Effector CD4-positive, alpha-beta T cell (primary cell): Measurements from ENCODE around the gene TCEA2.

Experiments
- DNase-seq: peaks from one replicate; pipeline ENCODE4 v3.0.0-alpha.2; 2020

TCEA2 gene

GRCh38 chr20:64067005-64067632 lies 4.1 kb downstream of the TCEA2 start:
- DNase-seq = no peak

GRCh38 chr20:64067733-64068307 lies 4.8 kb downstream of the TCEA2 start:
- no peak for DNase-seq

GRCh38 chr20:64068386-64069208 lies 5.6 kb downstream of the TCEA2 start:
- DNase-seq = no peak

GRCh38 chr20:64069209-64069613 lies 6.2 kb downstream of the TCEA2 start:
- DNase-seq = no peak

- DNase-seq = no peak
Observed at GRCh38 chr20:64069614-64070243, 6.7 kb downstream of the TCEA2 start.

GRCh38 chr20:64070244-64070993 lies 7.4 kb downstream of the TCEA2 start:
- no peak for DNase-seq

GRCh38 chr20:64071341-64072332 lies 8.6 kb downstream of the TCEA2 start:
- DNase-seq = no peak

GRCh38 chr20:64072498-64073063 lies 9.6 kb downstream of the TCEA2 start:
- no peak for DNase-seq

- DNase-seq = no peak
Observed at GRCh38 chr20:64073476-64074183, 10.6 kb downstream of the TCEA2 start.

- DNase-seq = no peak
Observed at GRCh38 chr20:64074184-64074789, 11.3 kb downstream of the TCEA2 start.

- DNase-seq = no peak
Observed at GRCh38 chr20:64074963-64075362, 12.0 kb downstream of the TCEA2 start.

- no peak for DNase-seq
Observed at GRCh38 chr20:64075556-64075955, 12.6 kb downstream of the TCEA2 start.

GRCh38 chr20:64076061-64076997 lies 13.3 kb downstream of the TCEA2 start:
- no peak for DNase-seq

GRCh38 chr20:64077094-64077493 lies 14.1 kb downstream of the TCEA2 start:
- DNase-seq = no peak

- no peak for DNase-seq
Observed at GRCh38 chr20:64077541-64077875, 14.5 kb downstream of the TCEA2 start.

- peak; percentile 54 for DNase-seq
Observed at GRCh38 chr20:64077876-64078551, 15.0 kb downstream of the TCEA2 start.

GRCh38 chr20:64078934-64079272 lies 15.9 kb downstream of the TCEA2 start:
- no peak for DNase-seq

- DNase-seq = peak; percentile 64
Observed at GRCh38 chr20:64079273-64080012, 16.4 kb downstream of the TCEA2 start, which contains the start of gene RGS19. Gene RGS19, minus strand, starts transcription at chr20:64079518. Its CDS starts 2,632 bp downstream, at chr20:64076886.
